Esophagus mucosa (tissue), 1 donor: ENCODE results near the gene PKDCC. TPM values are rescaled to one million over a fixed set of nuclear protein-coding genes. Genes with fewer than 3 reads are reported as not detected.

Experiments used
- ATAC-seq: fragments of 200-7000 bp; cut with Tn5 transposase; one replicate; pipeline ENCODE4 v1.9.1; 2020
- total RNA-seq: library from RNA; stranded (reverse); gene quantifications from one replicate; pipeline ENCODE4 v1.2.4, GENCODE V29; 2023
- donor health status: DM: yes; HTN: yes; CAD: no.

The PKDCC gene
- total RNA-seq, 1 donor from 2014 or later = 1.8 TPM

GRCh38 chr2:42050010-42050702, 2.3 kb downstream of the PKDCC start:
- ATAC-seq = no peak

- ATAC-seq = no peak
Measured at GRCh38 chr2:42050703-42051542, 3.1 kb downstream of the PKDCC start.

GRCh38 chr2:42051543-42052235, 3.9 kb downstream of the PKDCC start:
- ATAC-seq = no peak

- no peak for ATAC-seq
Measured at GRCh38 chr2:42052702-42053481, 5.1 kb downstream of the PKDCC start.

- no peak for ATAC-seq
Measured at GRCh38 chr2:42053482-42053790, 5.6 kb downstream of the PKDCC start.

GRCh38 chr2:42053791-42054701, 6.2 kb downstream of the PKDCC start:
- ATAC-seq = no peak

- no peak for ATAC-seq
Measured at GRCh38 chr2:42054714-42055430, 7.1 kb downstream of the PKDCC start.

- ATAC-seq = no peak
Measured at GRCh38 chr2:42055573-42056514, 8.0 kb downstream of the PKDCC start.

GRCh38 chr2:42057159-42057901, 9.5 kb downstream of the PKDCC start:
- no peak for ATAC-seq

- ATAC-seq = no peak
Measured at GRCh38 chr2:42057902-42058450, 10.2 kb downstream of the PKDCC start.

GRCh38 chr2:42059261-42059898, 11.6 kb downstream of the PKDCC start:
- no peak for ATAC-seq

GRCh38 chr2:42060028-42060427, 12.2 kb downstream of the PKDCC start:
- ATAC-seq = no peak

- no peak for ATAC-seq
Measured at GRCh38 chr2:42060718-42061619, 13.1 kb downstream of the PKDCC start.

- ATAC-seq = no peak
Measured at GRCh38 chr2:42061839-42062238, 14.0 kb downstream of the PKDCC start.

- ATAC-seq = no peak
Measured at GRCh38 chr2:42063431-42064171, 15.8 kb downstream of the PKDCC start.

- ATAC-seq = no peak
Measured at GRCh38 chr2:42064417-42064942, 16.7 kb downstream of the PKDCC start.
